ENCODE data around the gene SCCPDH.
"Not testable (repeated sequence)": the region's sequence is repeated elsewhere in the genome, so short reads cannot be mapped to it uniquely, and the experiment has no call there.

Gene SCCPDH

GRCh38 chr1:246730839-246731238 lies 6.6 kb downstream of the SCCPDH start:
- DNase-seq (ENCODE audit: extremely low spot score): no peak
- CTCF ChIA-PET: no interaction called here
- TF ChIP-seq ARNT (IDR thresholded peaks at IDR 0.05) (no peak), BHLHE40 (IDR thresholded peaks at IDR 0.05; ENCODE audit: borderline replicate concordance) (no peak), TARDBP (IDR thresholded peaks at IDR 0.05) (no peak), ZNF384 (IDR thresholded peaks at IDR 0.05) (no peak), HDGF (IDR thresholded peaks at IDR 0.05; ENCODE audit: borderline replicate concordance) (no peak), L3MBTL2 (conservative IDR thresholded peaks at IDR 0.05) (no peak), PKNOX1 (IDR thresholded peaks at IDR 0.05) (no peak), LEF1 (IDR thresholded peaks at IDR 0.05; ENCODE audit: borderline replicate concordance) (no peak), FOXK2 (IDR thresholded peaks at IDR 0.05) (no peak), FOXA1 (IDR thresholded peaks at IDR 0.05) (no peak), SP1 (IDR thresholded peaks at IDR 0.05) (no peak), FOXM1 (IDR thresholded peaks at IDR 0.05; ENCODE audit: borderline replicate concordance) (no peak), ELF4 (IDR thresholded peaks at IDR 0.05) (no peak), NFRKB (IDR thresholded peaks at IDR 0.05) (no peak), CTBP1 (IDR thresholded peaks at IDR 0.05; ENCODE audit: borderline replicate concordance) (no peak), SUZ12 (IDR thresholded peaks at IDR 0.05) (no peak)
- POLR2A ChIA-PET: no interaction called here

DNA sequence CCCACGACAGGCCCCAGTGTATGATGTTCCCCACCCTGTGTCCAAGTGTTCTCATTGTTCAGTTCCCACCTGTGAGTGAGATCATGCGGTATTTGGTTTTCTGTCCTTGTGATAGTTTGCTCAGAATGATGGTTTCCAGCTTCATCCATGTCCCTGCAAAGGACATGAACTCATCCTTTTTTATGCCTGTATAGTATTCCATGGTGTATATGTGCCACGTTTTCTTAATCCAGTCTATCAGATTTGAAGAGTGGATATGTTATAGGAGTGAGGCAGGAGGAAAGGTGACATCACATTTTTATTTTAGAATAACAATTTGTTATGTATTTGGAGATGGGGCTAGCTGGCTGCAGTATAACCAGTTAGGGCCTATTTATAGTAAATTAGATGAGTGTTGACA lies 7.7 kb downstream of the SCCPDH start:
- DNase-seq (ENCODE audit: extremely low spot score); POLR2A ChIA-PET: not testable (repeated sequence)
- CTCF ChIA-PET: interaction anchor here (0.7 kb wide), 1 partner anchor 257 kb away, joined by 3 read pairs; no protein-coding TSS in a partner anchor

DNA sequence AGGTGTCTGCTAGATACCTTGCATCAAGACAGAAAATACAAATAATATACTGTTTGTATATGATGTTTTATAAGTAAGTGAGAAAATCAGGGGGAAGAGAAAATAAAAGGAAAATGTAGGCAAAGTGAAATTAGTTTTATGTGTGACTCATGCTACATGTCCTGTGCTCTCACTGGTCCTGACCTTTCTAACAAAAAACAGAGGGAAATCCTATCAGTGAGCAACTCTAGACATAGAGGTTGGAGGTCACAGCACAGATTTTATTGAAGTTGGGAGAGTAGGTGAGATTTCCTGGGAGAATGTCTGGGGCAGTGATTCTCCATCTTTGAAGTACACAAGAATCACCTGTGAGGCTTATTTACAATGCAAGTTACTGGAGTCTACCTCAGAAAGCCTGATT lies 9.5 kb downstream of the SCCPDH start:
- POLR2A ChIA-PET: no interaction called here
- CTCF ChIA-PET: no interaction called here
- no peak for DNase-seq (ENCODE audit: extremely low spot score)
- TF ChIP-seq L3MBTL2 (conservative IDR thresholded peaks at IDR 0.05) (no peak), CTBP1 (IDR thresholded peaks at IDR 0.05; ENCODE audit: borderline replicate concordance) (no peak), FOXM1 (IDR thresholded peaks at IDR 0.05; ENCODE audit: borderline replicate concordance) (no peak), BHLHE40 (IDR thresholded peaks at IDR 0.05; ENCODE audit: borderline replicate concordance) (no peak), TARDBP (IDR thresholded peaks at IDR 0.05) (no peak), SP1 (IDR thresholded peaks at IDR 0.05) (no peak), SUZ12 (IDR thresholded peaks at IDR 0.05) (no peak), PKNOX1 (IDR thresholded peaks at IDR 0.05) (no peak), FOXK2 (IDR thresholded peaks at IDR 0.05) (no peak), HDGF (IDR thresholded peaks at IDR 0.05; ENCODE audit: borderline replicate concordance) (no peak), ZNF384 (IDR thresholded peaks at IDR 0.05) (no peak), ELF4 (IDR thresholded peaks at IDR 0.05) (no peak)

DNA sequence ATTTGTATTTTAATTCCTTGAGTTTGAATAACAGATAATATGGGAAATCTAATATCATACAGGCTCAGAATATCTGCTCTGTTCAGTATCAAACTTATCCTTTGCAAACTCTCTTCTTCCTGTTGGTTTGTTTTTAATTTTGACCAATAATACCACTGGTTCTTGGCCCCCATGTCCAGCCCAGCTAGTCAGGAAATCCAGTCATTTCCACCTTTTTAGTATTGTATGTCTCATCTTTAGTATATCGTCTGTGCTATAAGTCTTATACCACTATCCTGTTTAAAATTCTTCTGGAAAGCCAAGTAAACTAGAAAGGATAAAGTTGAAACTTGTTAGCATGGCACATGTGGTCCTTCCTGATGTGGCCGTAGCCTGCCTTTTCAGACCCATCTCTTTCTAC lies 10.7 kb downstream of the SCCPDH start:
- no peak for TF ChIP-seq SP1 (IDR thresholded peaks at IDR 0.05)
- no peak for TF ChIP-seq HDGF (IDR thresholded peaks at IDR 0.05; ENCODE audit: borderline replicate concordance)
- no peak for TF ChIP-seq TARDBP (IDR thresholded peaks at IDR 0.05)
- TF ChIP-seq ZNF384 (IDR thresholded peaks at IDR 0.05): no peak
- TF ChIP-seq ELF4 (IDR thresholded peaks at IDR 0.05): no peak
- no peak for TF ChIP-seq BHLHE40 (IDR thresholded peaks at IDR 0.05; ENCODE audit: borderline replicate concordance)
- no peak for TF ChIP-seq SUZ12 (IDR thresholded peaks at IDR 0.05)
- TF ChIP-seq ARNT (IDR thresholded peaks at IDR 0.05): no peak
- no peak for TF ChIP-seq CTBP1 (IDR thresholded peaks at IDR 0.05; ENCODE audit: borderline replicate concordance)
- no peak for TF ChIP-seq NFRKB (IDR thresholded peaks at IDR 0.05)
- TF ChIP-seq FOXM1 (IDR thresholded peaks at IDR 0.05; ENCODE audit: borderline replicate concordance): no peak
- no peak for TF ChIP-seq PKNOX1 (IDR thresholded peaks at IDR 0.05)
- no peak for TF ChIP-seq L3MBTL2 (conservative IDR thresholded peaks at IDR 0.05)
- no peak for DNase-seq (ENCODE audit: extremely low spot score)
- CTCF ChIA-PET: no interaction called here
- POLR2A ChIA-PET: no interaction called here

GRCh38 chr1:246735735-246736134 lies 11.5 kb downstream of the SCCPDH start:
- TF ChIP-seq TARDBP (IDR thresholded peaks at IDR 0.05) (no peak), PKNOX1 (IDR thresholded peaks at IDR 0.05) (no peak), L3MBTL2 (conservative IDR thresholded peaks at IDR 0.05) (no peak), SP1 (IDR thresholded peaks at IDR 0.05) (no peak), FOXK2 (IDR thresholded peaks at IDR 0.05) (no peak), ZNF384 (IDR thresholded peaks at IDR 0.05) (no peak), FOXM1 (IDR thresholded peaks at IDR 0.05; ENCODE audit: borderline replicate concordance) (no peak), CTBP1 (IDR thresholded peaks at IDR 0.05; ENCODE audit: borderline replicate concordance) (no peak), HDGF (IDR thresholded peaks at IDR 0.05; ENCODE audit: borderline replicate concordance) (no peak), FOXA1 (IDR thresholded peaks at IDR 0.05) (no peak)
- ChIA-PET POLR2A (no interaction called here), CTCF (no interaction called here)
- DNase-seq (ENCODE audit: extremely low spot score): no peak

DNA sequence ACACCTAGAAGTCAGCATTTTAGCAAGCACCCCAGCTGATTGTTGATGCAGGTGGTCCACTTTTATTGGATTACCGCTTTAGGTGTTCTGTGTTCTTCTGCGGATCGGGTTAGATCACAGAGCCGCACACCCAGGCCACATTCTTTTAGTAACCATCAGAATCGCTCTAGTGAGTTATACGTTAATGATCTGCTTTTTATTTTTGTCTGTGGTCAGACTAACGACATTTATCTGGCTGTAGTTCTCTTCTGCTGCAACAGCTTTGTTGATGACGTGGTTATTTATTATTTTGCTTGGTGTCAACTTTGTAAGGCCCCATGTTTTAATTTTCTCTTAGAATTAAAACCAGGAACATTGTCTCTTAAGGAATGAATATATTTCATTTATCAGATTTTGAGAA lies 18.2 kb downstream of the SCCPDH start:
- CTCF ChIA-PET: no interaction called here

GRCh38 chr1:246746155-246746554 lies 21.9 kb downstream of the SCCPDH start:
- DNase-seq (ENCODE audit: extremely low spot score); POLR2A ChIA-PET; CTCF ChIA-PET: not testable (repeated sequence)

More for the DNA sequence above, 18.2 kb downstream of the SCCPDH start:
- TF ChIP-seq SUZ12 (IDR thresholded peaks at IDR 0.05): no peak
- TF ChIP-seq ELF4 (IDR thresholded peaks at IDR 0.05): no peak
- no peak for TF ChIP-seq HDGF (IDR thresholded peaks at IDR 0.05; ENCODE audit: borderline replicate concordance)
- TF ChIP-seq FOXA1 (IDR thresholded peaks at IDR 0.05): no peak
- TF ChIP-seq LEF1 (IDR thresholded peaks at IDR 0.05; ENCODE audit: borderline replicate concordance): no peak
- no peak for TF ChIP-seq SP1 (IDR thresholded peaks at IDR 0.05)
- no peak for TF ChIP-seq L3MBTL2 (conservative IDR thresholded peaks at IDR 0.05)
- TF ChIP-seq NFRKB (IDR thresholded peaks at IDR 0.05): no peak
- TF ChIP-seq FOXM1 (IDR thresholded peaks at IDR 0.05; ENCODE audit: borderline replicate concordance): no peak
- no peak for TF ChIP-seq CTBP1 (IDR thresholded peaks at IDR 0.05; ENCODE audit: borderline replicate concordance)
- no peak for TF ChIP-seq BHLHE40 (IDR thresholded peaks at IDR 0.05; ENCODE audit: borderline replicate concordance)
- TF ChIP-seq ARNT (IDR thresholded peaks at IDR 0.05): no peak
- TF ChIP-seq ZNF384 (IDR thresholded peaks at IDR 0.05): no peak
- no peak for TF ChIP-seq TARDBP (IDR thresholded peaks at IDR 0.05)
- TF ChIP-seq FOXK2 (IDR thresholded peaks at IDR 0.05): no peak
- TF ChIP-seq PKNOX1 (IDR thresholded peaks at IDR 0.05): no peak
- DNase-seq (ENCODE audit: extremely low spot score): no peak
- POLR2A ChIA-PET: no interaction called here

All from HEK293T (cell line).